Prostate gland (tissue), 2 donors: ENCODE results near the gene TUNAR. TPM values are rescaled to one million over a fixed set of nuclear protein-coding genes. Genes with fewer than 3 reads are reported as not detected.
"Not testable (repeated sequence)": the region's sequence is repeated elsewhere in the genome, so short reads cannot be mapped to it uniquely, and the experiment has no call there.

Experiments used
- DNase-seq: peaks from one replicate; pipeline ENCODE4 v3.0.0-alpha.2; 2019; ENCODE audit warnings: low spot score
- H3K27ac ChIP-seq, 2 donors: fragments of 200-600 bp; sonication (generic); 2 replicates each; pipeline ENCODE4 v1.5.1; 2017 to 2019
- H3K27me3 ChIP-seq: fragments of 200-600 bp; sonication (generic); replicated peaks from 2 replicates; pipeline ENCODE4 v1.5.1; 2019; ENCODE audit not compliant: insufficient read depth
- H3K36me3 ChIP-seq, 2 donors: fragments of 200-600 bp; sonication (generic); 1 replicate in 1 of 2; 2 replicates in 1 of 2; pipeline versions ENCODE4 v1.5.1 to v1.8.1; 2017 to 2019
- H3K4me1 ChIP-seq: fragments of 200-600 bp; sonication (generic); replicated peaks from 2 replicates; pipeline ENCODE4 v1.5.1; 2019
- H3K4me3 ChIP-seq, 2 donors: fragments of 200-600 bp; sonication (generic); 2 replicates each; pipeline ENCODE4 v1.5.1; 2017 to 2019
- H3K9me3 ChIP-seq: fragments of 200-600 bp; sonication (generic); 2 replicates; pipeline ENCODE4 v1.5.1; 2017
- POLR2A ChIP-seq: fragments of 450-650 bp; IDR thresholded peaks from one replicate; pipeline ENCODE4 v1.6.1; 2016; ENCODE audit warnings: antibody characterized with exemption, mild to moderate bottlenecking
- POLR2AphosphoS5 ChIP-seq: sonication (generic); formaldehyde crosslinking; IDR thresholded peaks from one replicate; pipeline ENCODE4 v1.6.1; 2017; ENCODE audit warnings: antibody characterized with exemption
- WGBS: methylation state at CpG from one replicate; pipeline ENCODE4 v1.1.5; 2018; 5-methylcytosine and 5-hydroxymethylcytosine counted together
- intact Hi-C: fragments of 100-400 bp; cut with DNase I; formaldehyde crosslinking; loops from one replicate; pipeline ENCODE4 v1.14.2; 2022
- total RNA-seq, 2 donors: library from RNA; depleted of rRNA; stranded (reverse); fragments of >200 nt; gene quantifications; one replicate each; pipeline ENCODE4 v1.1.0, GENCODE V29; 2016
- TF ChIP-seq, protein P1 (sequence below), 4 experiments: fragments of 200-600 bp in 2 of 4; fragments of 450-650 bp in 2 of 4; sonication (generic) in 2 of 4; IDR thresholded peaks; 1 replicate in 3 of 4; 2 replicates in 1 of 4; pipeline ENCODE4 v1.5.1; 2016 to 2019; ENCODE audit warnings: antibody characterized with exemption in 4 of 4, mild to moderate bottlenecking in 2 of 4, moderate library complexity in 2 of 4

The TUNAR gene
- total RNA-seq, 2 donors from 2014 or later: 1.9 TPM; not detected in 1

DNA sequence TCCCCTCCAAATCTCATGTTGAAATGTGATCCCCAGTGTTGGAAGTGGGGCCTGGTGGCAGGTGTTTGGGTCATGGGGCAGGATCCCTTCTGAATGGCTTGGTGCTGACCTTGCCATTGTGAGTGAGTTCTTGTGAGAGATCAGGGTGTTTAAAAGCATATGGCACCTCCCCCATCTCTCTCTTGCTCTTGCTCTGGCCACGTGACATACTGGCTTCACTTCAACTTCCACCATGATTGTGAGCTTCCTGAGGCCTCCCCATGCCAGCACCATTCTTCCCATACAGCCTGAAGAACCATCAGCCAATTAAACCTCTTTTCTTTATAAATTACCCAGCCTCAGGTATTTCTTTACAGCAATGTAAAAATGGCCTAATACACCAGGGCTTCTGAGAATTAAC is 82.7 kb downstream of the TUNAR start:
- DNase-seq: no peak
- H3K27ac ChIP-seq: no peak overlapping the region
- intact Hi-C loops: no loop called here
- no peaks in the 10 kb centered on the region for H3K9me3 ChIP-seq
- no peak for TF ChIP-seq POLR2A
- no peak for TF ChIP-seq POLR2AphosphoS5
- TF ChIP-seq, protein P1, sequence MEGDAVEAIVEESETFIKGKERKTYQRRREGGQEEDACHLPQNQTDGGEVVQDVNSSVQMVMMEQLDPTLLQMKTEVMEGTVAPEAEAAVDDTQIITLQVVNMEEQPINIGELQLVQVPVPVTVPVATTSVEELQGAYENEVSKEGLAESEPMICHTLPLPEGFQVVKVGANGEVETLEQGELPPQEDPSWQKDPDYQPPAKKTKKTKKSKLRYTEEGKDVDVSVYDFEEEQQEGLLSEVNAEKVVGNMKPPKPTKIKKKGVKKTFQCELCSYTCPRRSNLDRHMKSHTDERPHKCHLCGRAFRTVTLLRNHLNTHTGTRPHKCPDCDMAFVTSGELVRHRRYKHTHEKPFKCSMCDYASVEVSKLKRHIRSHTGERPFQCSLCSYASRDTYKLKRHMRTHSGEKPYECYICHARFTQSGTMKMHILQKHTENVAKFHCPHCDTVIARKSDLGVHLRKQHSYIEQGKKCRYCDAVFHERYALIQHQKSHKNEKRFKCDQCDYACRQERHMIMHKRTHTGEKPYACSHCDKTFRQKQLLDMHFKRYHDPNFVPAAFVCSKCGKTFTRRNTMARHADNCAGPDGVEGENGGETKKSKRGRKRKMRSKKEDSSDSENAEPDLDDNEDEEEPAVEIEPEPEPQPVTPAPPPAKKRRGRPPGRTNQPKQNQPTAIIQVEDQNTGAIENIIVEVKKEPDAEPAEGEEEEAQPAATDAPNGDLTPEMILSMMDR (IDR thresholded peaks at IDR 0.05): no peak
- H3K27me3 ChIP-seq: peaks cover 3% of the 10 kb centered on the region
- H3K4me3 ChIP-seq: no peak overlapping the region
- H3K36me3 ChIP-seq: no peaks in the 10 kb centered on the region
- 36% methylated on average over 1 of the region's 1 CpG for WGBS
- H3K4me1 ChIP-seq: no peaks in the 10 kb centered on the region

GRCh38 chr14:95961481-95961880 is 84.8 kb downstream of the TUNAR start:
- no peak overlapping the region for H3K4me3 ChIP-seq
- H3K27me3 ChIP-seq: no peaks in the 10 kb centered on the region
- H3K27ac ChIP-seq: no peak overlapping the region
- DNase-seq: no peak
- no peaks in the 10 kb centered on the region for H3K36me3 ChIP-seq
- intact Hi-C loops: no loop called here
- H3K4me1 ChIP-seq: no peaks in the 10 kb centered on the region
- H3K9me3 ChIP-seq: no peaks in the 10 kb centered on the region
- TF ChIP-seq, protein P1 (IDR thresholded peaks at IDR 0.05): no peak
- no peak for TF ChIP-seq POLR2AphosphoS5
- TF ChIP-seq POLR2A: no peak

DNA sequence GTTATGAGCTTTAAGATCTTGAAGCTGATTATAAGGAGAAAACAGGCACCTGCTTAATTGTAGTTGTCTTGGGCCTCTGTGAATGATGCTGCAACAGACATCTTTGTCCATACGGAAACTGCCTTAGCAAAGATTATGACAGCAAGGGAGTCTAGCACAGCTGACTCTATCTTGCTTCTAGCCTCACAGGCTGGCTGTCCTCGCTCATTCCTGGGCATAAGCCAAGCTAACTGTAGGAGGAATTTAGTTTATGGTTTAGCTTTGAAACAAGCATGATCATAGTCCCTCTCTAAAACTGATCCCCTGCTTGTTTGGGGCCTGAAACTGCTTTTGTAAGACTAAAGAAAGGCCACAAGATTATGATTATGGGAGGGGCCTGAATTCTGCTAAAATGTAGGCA is 88.3 kb downstream of the TUNAR start:
- DNase-seq: no peak
- H3K4me3 ChIP-seq: no peak overlapping the region
- no peak overlapping the region for H3K27ac ChIP-seq
- intact Hi-C loops: no loop called here
- no peaks in the 10 kb centered on the region for H3K27me3 ChIP-seq
- 49% methylated on average over 2 of the region's 2 CpGs for WGBS
- TF ChIP-seq, protein P1 (IDR thresholded peaks at IDR 0.05): no peak
- TF ChIP-seq POLR2A (no peak), POLR2AphosphoS5 (no peak)
- H3K36me3 ChIP-seq: no peaks in the 10 kb centered on the region
- H3K9me3 ChIP-seq: no peaks in the 10 kb centered on the region
- H3K4me1 ChIP-seq: no peaks in the 10 kb centered on the region

GRCh38 chr14:95968048-95968447 is 91.4 kb downstream of the TUNAR start:
- not testable (repeated sequence) for H3K36me3 ChIP-seq

More at GRCh38 chr14:95968048-95968447, 91.4 kb downstream of the TUNAR start:
- H3K4me1 ChIP-seq, H3K27me3 ChIP-seq, H3K27ac ChIP-seq, DNase-seq, intact Hi-C loops, H3K4me3 ChIP-seq, H3K9me3 ChIP-seq: not testable (repeated sequence)
- 35% methylated on average over 4 of the region's 4 CpGs for WGBS

Other genes starting within 250 kb of the TUNAR start
- 1 to 10 TPM in 1 of 2 donors, not detected in 1; 1.4 TPM for gene TCL1B, start 190.4 kb upstream of the TUNAR start, total RNA-seq
- 1 to 10 TPM in 1 of 2 donors, not detected in 1; 9.7 TPM for gene TCL1A, start 162.7 kb upstream of the TUNAR start, total RNA-seq
- 1 to 10 TPM; 6.6 to 7.8 TPM for gene C14orf132, start 162.5 kb downstream of the TUNAR start, total RNA-seq